Peyer's patch (tissue), 4 donors: ENCODE results near the gene PDXK.

Source experiments
- CTCF ChIP-seq, 6 experiments: fragments of 450-650 bp in 4 of 6; fragments of 200-600 bp in 2 of 6; sonication (generic) in 1 of 6; IDR thresholded peaks; one replicate each; pipeline ENCODE4 v1.5.1; 2017 to 2019; ENCODE audit warnings: antibody characterized with exemption in 6 of 6, mild to moderate bottlenecking in 3 of 6, moderate library complexity in 1 of 6
- POLR2A ChIP-seq, 2 donors: fragments of 450-650 bp; IDR thresholded peaks; one replicate each; pipeline ENCODE4 v1.5.1; 2017; ENCODE audit warnings: antibody characterized with exemption in 2 of 2, mild to moderate bottlenecking in 2 of 2, moderate library complexity in 2 of 2

GRCh38 chr21:43727519-43728153 lies 8.7 kb downstream of the PDXK start:
- no peak for TF ChIP-seq CTCF (IDR thresholded peaks at IDR 0.05)
- TF ChIP-seq POLR2A (IDR thresholded peaks at IDR 0.05), result no peak
